ENCODE measurements around the gene IQUB.

The IQUB gene

GRCh38 chr7:123472327-123472726 is 62.1 kb downstream of the IQUB start:
- Histone ChIP-seq H3K4me3 (replicated peaks; ENCODE audit: insufficient read depth, low read length) (no peak overlapping the region), H3K27me3 (ENCODE audit: insufficient read depth, poor library complexity, severe bottlenecking) (no peaks in the 10 kb centered on the region), H3K27ac (replicated peaks) (no peak overlapping the region)
- DNase-seq (ENCODE audit: low read depth in 1 of 2, low spot score in 1 of 2): no peak
- TF ChIP-seq SPI1 (IDR thresholded peaks at IDR 0.05; ENCODE audit: borderline replicate concordance, low read depth) (no peak), REST (IDR thresholded peaks at IDR 0.05; ENCODE audit: insufficient replicate concordance, low read depth) (no peak), POLR2AphosphoS5 (IDR thresholded peaks at IDR 0.05; ENCODE audit: low read depth) (no peak), CTCF (IDR thresholded peaks at IDR 0.05; ENCODE audit: insufficient read depth, low read length) (no peak), GABPA (IDR thresholded peaks at IDR 0.05; ENCODE audit: low read depth) (no peak)

GRCh38 chr7:123468303-123468702 is 66.1 kb downstream of the IQUB start:
- Histone ChIP-seq H3K27me3 (ENCODE audit: insufficient read depth, poor library complexity, severe bottlenecking) (no peaks in the 10 kb centered on the region), H3K27ac (replicated peaks) (no peak overlapping the region), H3K4me3 (replicated peaks; ENCODE audit: insufficient read depth, low read length) (no peak overlapping the region)
- no peak for DNase-seq (ENCODE audit: low read depth in 1 of 2, low spot score in 1 of 2)
- TF ChIP-seq REST (IDR thresholded peaks at IDR 0.05; ENCODE audit: insufficient replicate concordance, low read depth): no peak
- TF ChIP-seq CTCF (IDR thresholded peaks at IDR 0.05; ENCODE audit: insufficient read depth, low read length): no peak
- TF ChIP-seq POLR2AphosphoS5 (IDR thresholded peaks at IDR 0.05; ENCODE audit: low read depth): no peak
- no peak for TF ChIP-seq GABPA (IDR thresholded peaks at IDR 0.05; ENCODE audit: low read depth)
- no peak for TF ChIP-seq SPI1 (IDR thresholded peaks at IDR 0.05; ENCODE audit: borderline replicate concordance, low read depth)

GRCh38 chr7:123463890-123464289 is 70.5 kb downstream of the IQUB start:
- Histone ChIP-seq H3K27ac (replicated peaks) (no peak overlapping the region), H3K4me3 (replicated peaks; ENCODE audit: insufficient read depth, low read length) (no peak overlapping the region), H3K27me3 (ENCODE audit: insufficient read depth, poor library complexity, severe bottlenecking) (no peaks in the 10 kb centered on the region)
- DNase-seq (ENCODE audit: low read depth in 1 of 2, low spot score in 1 of 2): no peak
- TF ChIP-seq SPI1 (IDR thresholded peaks at IDR 0.05; ENCODE audit: borderline replicate concordance, low read depth): no peak
- no peak for TF ChIP-seq REST (IDR thresholded peaks at IDR 0.05; ENCODE audit: insufficient replicate concordance, low read depth)
- TF ChIP-seq CTCF (IDR thresholded peaks at IDR 0.05; ENCODE audit: insufficient read depth, low read length): no peak
- TF ChIP-seq POLR2AphosphoS5 (IDR thresholded peaks at IDR 0.05; ENCODE audit: low read depth): no peak
- TF ChIP-seq GABPA (IDR thresholded peaks at IDR 0.05; ENCODE audit: low read depth): no peak

All from HL-60 (cell line).